ENCODE measurements around the gene HERC5.
"Not testable (repeated sequence)": the region's sequence is repeated elsewhere in the genome, so short reads cannot be mapped to it uniquely, and the experiment has no call there.

Gene HERC5

DNA sequence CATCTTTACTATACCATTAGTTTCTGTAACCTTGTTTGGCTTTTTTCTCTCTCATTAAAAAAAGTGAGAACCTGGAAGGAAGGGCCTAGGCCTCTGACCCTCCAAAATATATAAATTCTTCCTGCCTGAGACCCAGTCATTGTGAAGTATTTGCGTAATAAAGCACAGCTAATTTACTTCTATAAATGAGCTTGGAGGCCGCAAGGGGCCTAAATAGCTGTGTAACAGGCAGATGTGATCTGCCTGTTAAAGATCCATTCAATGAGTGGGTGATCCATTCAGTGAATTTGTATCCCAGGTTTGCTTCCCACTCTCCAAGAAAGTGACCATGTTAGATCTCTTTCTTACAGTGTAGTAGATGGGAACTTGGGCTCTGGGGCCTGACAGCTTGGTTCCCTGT lies 67.3 kb downstream of the HERC5 start:
- DNase-seq, result no peak

GRCh38 chr4:88526221-88526815 lies 69.4 kb downstream of the HERC5 start:
- DNase-seq, result no peak

- DNase-seq, result no peak
Observed at GRCh38 chr4:88527787-88528186, 70.9 kb downstream of the HERC5 start.

- DNase-seq, result no peak
Observed at GRCh38 chr4:88528861-88529260, 71.9 kb downstream of the HERC5 start.

DNA sequence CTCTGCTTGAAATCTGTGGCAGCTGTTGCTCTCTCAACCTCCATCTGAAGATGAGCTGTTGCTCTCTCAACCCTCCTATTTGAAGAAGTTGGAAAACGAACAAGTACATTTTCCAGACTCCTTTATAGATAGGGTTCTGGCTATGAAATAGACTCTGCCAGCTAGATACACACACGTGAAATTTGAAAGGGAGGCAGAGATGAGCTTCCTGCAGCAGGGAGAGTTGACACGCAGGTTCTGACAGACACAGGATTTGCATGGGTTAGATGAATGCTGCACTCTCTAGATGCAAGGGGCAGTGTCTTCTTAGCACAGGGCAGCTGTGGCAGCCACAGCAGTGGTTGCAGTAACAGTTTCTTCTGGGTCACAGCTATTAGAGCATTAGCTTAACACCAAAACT lies 74.6 kb downstream of the HERC5 start:
- no peak for DNase-seq

- DNase-seq, result no peak
Observed at GRCh38 chr4:88533088-88533790, 76.3 kb downstream of the HERC5 start.

- DNase-seq, result no peak
Observed at GRCh38 chr4:88533937-88534750, 77.2 kb downstream of the HERC5 start.

DNA sequence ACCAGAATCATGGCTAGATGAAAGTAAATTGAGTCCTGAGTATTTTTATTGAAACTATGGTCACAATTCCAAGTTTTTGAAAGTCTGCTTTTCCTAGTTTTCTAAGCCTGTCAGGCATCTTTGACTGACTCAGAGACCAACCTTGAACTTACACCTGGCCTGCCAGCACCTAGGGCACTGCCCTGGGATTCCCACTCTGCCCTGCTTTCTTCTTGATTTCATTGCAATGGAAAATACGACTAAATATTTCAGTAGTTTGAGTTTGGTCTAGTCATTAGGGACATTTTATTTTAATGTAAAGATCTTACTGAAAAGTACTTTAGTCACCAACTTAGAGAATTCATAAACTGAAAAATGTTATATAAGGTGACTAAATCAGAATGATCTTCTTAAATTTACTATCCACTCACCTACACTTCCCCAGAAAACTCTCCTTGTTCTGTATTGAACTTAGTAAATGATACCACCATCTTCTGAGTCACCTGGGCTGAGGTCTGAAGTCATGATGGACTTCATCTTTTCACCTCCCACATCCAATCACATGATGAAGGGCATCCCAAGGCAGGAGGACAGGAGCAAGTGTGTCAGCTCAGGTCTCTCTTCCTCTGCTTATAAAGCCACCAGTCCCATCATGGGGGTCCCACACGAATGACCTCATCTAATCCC lies 78.3 kb downstream of the HERC5 start:
- DNase-seq, result no peak

DNA sequence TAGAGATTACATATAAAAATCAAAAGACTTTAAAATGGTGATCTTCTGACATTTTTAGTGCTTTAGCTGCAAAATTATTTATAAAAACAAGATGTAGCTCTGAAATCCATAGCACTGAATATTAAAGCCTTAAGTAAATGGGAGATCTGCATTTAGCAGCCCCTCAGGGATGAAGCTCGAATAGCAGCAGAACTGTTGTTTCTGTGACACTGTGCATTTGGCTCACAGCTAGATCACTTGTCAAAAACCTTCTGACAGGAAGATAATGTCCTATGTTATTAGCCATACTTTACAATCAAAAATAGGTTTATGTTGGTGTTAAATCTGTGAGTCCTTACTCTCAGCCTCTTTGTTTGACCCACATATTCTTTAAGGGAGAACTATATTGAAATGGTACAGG lies 80.8 kb downstream of the HERC5 start:
- DNase-seq, result no peak

- not testable (repeated sequence) for DNase-seq
Observed at GRCh38 chr4:88539322-88540068, 82.6 kb downstream of the HERC5 start.

DNA sequence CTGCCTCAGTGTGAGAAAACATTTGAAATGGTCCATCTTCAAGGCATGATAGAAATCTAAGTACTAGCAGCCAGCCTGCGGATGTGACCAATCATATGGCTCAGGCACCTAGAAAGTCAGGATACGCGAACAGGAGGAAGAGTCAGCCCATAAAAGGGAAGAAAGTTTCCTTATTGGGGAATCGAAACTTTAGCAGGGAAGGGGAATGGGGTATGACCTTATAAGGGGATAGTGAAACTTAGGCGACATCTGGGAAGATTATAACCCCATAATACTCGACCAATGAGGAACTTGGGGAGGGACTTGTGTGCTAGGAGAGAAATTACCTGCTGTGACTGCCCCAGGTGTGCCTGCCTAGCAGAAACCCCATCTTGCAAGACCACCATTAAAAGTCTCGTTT lies 92.9 kb downstream of the HERC5 start:
- no peak for DNase-seq
